Loucy (cell line): ENCODE data around the gene TJP3.

ENCODE experiments used
- EZH2phosphoT487 ChIP-seq: fragments of 200-600 bp; IDR thresholded peaks from 2 replicates; pipeline ENCODE4 v1.6.1; 2018; ENCODE audit warnings: antibody characterized with exemption, mild to moderate bottlenecking, moderate library complexity, borderline replicate concordance
- TF ChIP-seq, protein P1 (sequence below): fragments of 200-600 bp; sonication (generic); conservative IDR thresholded peaks from 2 replicates; pipeline ENCODE4 v1.5.1; 2014; ENCODE audit warnings: mild to moderate bottlenecking, antibody characterized with exemption, low read length

DNA sequence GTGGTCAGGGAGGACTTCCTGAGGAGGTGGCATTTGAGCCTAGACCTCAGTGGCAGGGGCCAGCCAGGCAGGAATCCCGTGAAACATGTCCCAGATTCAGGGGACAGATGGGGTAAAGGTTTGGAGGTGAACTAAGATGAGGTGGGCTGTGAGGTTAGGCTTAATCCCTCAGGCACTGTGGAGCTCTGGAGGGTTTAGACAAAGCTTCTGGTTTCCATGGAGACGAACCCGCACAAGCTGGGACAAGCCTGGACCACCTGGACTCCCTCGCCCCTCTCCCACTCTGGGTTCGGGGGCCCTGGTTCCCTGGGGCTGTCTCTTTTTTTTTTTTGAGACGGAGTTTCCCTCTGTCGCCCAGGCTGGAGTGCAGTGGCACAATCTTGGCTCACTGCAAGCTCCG lies 15.7 kb downstream of the TJP3 start:
- TF ChIP-seq, protein P1, sequence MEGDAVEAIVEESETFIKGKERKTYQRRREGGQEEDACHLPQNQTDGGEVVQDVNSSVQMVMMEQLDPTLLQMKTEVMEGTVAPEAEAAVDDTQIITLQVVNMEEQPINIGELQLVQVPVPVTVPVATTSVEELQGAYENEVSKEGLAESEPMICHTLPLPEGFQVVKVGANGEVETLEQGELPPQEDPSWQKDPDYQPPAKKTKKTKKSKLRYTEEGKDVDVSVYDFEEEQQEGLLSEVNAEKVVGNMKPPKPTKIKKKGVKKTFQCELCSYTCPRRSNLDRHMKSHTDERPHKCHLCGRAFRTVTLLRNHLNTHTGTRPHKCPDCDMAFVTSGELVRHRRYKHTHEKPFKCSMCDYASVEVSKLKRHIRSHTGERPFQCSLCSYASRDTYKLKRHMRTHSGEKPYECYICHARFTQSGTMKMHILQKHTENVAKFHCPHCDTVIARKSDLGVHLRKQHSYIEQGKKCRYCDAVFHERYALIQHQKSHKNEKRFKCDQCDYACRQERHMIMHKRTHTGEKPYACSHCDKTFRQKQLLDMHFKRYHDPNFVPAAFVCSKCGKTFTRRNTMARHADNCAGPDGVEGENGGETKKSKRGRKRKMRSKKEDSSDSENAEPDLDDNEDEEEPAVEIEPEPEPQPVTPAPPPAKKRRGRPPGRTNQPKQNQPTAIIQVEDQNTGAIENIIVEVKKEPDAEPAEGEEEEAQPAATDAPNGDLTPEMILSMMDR, result no peak
- TF ChIP-seq EZH2phosphoT487, result no peak
